Colonic mucosa (tissue), 4 donors: Measurements from ENCODE around the gene SSUH2. TPM values are rescaled to one million over a fixed set of nuclear protein-coding genes. Genes with fewer than 3 reads are reported as not detected.

Experiments used
- DNase-seq: peaks from one replicate; pipeline ENCODE4 v3.0.0-alpha.2; 2020
- H3K27ac ChIP-seq: fragments of 200-600 bp; one replicate; pipeline ENCODE4 v1.8.0; 2021
- H3K27me3 ChIP-seq: fragments of 200-600 bp; one replicate; pipeline ENCODE4 v1.8.0; 2021
- H3K36me3 ChIP-seq: fragments of 200-600 bp; one replicate; pipeline ENCODE4 v1.8.0; 2021
- H3K4me1 ChIP-seq: fragments of 200-600 bp; one replicate; pipeline ENCODE4 v1.8.0; 2021; ENCODE audit warnings: mild to moderate bottlenecking
- H3K4me3 ChIP-seq: fragments of 200-600 bp; one replicate; pipeline ENCODE4 v1.8.0; 2021
- H3K9ac ChIP-seq, 2 donors: one replicate each; pipeline ENCODE4 v1.7.0; 2013; ENCODE audit warnings: control low read depth in 2 of 2, low read depth in 2 of 2, low read length in 2 of 2
- H3K9me3 ChIP-seq: fragments of 200-600 bp; one replicate; pipeline ENCODE4 v1.8.0; 2021
- intact Hi-C: fragments of 100-400 bp; cut with DNase I; formaldehyde crosslinking; loops from one replicate; pipeline ENCODE4 v1.14.1; 2022
- total RNA-seq, 2 donors: library from RNA; stranded (reverse); fragmentation: NEBNext Ultra II Directional in 1 of 2; extraction: Animal tissue kit (Norgen Biotek cat#: 25700) in 1 of 2; gene quantifications; one replicate each; pipeline ENCODE4 v1.2.1, GENCODE V29; 2021
- TF ChIP-seq, protein P1 (sequence below): fragments of 200-600 bp; IDR thresholded peaks from one replicate; pipeline ENCODE4 v1.8.0; 2022; ENCODE audit warnings: antibody characterized with exemption, mild to moderate bottlenecking
- donor health status: healthy.
- donor health status: DM: no; HTN: no; CAD: no.
- donor health status: DM: no; HTN: no; CAD: no.

Gene SSUH2
- total RNA-seq, 2 donors from 2014 or later: 1.2 to 4.9 TPM

DNA sequence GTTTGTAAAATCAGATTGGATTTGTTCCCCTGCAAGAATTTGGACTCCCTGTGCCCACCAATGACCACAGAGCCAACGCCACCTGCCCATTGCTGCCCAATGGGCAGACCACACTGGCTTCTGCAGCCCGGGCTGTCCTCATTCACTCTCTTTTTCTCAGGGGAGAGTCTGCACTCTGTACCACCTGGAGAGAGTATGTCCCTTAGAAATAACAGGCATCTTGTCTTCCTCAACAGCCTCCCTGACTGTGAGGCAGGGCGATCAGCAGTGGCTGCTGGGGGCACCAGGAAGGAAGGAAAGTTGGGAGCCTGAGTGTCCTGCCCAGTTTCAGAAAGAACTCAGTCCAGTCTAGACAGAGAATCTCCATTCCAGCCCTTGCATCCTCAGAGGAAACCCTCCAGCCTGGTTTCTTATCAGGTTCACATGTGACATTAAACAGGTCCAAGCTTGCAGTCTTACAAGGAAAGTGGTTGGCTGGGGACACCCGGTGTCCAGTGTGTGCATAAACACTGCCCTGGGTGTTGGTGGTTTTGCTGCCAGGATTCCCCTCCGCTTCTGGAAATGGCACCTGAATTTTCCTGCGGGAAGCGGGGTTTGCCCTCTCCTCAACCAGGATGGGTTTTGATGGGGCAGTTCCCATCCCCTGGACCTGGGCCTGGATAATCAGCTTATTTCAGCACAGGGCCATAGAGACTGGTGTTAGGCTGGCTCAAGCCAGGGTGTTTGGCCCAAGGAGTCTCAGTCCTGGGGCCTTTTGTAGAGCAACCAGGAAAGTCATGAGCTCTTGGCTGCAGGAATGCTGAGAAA is 37.2 kb downstream of the SSUH2 start:
- no peaks in the 10 kb centered on the region for H3K27me3 ChIP-seq
- H3K36me3 ChIP-seq: no peaks in the 10 kb centered on the region
- DNase-seq: no peak
- H3K4me1 ChIP-seq: no peaks in the 10 kb centered on the region
- intact Hi-C loops: loop anchor here (5.0 kb wide), 1 partner anchor 165 kb away; no protein-coding TSS in a partner anchor
- TF ChIP-seq, protein P1, sequence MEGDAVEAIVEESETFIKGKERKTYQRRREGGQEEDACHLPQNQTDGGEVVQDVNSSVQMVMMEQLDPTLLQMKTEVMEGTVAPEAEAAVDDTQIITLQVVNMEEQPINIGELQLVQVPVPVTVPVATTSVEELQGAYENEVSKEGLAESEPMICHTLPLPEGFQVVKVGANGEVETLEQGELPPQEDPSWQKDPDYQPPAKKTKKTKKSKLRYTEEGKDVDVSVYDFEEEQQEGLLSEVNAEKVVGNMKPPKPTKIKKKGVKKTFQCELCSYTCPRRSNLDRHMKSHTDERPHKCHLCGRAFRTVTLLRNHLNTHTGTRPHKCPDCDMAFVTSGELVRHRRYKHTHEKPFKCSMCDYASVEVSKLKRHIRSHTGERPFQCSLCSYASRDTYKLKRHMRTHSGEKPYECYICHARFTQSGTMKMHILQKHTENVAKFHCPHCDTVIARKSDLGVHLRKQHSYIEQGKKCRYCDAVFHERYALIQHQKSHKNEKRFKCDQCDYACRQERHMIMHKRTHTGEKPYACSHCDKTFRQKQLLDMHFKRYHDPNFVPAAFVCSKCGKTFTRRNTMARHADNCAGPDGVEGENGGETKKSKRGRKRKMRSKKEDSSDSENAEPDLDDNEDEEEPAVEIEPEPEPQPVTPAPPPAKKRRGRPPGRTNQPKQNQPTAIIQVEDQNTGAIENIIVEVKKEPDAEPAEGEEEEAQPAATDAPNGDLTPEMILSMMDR: peak; percentile 26
- H3K4me3 ChIP-seq: no peak overlapping the region
- no peaks in the 10 kb centered on the region for H3K9me3 ChIP-seq
- H3K9ac ChIP-seq: no peak overlapping the region
- H3K27ac ChIP-seq: no peak overlapping the region

DNA sequence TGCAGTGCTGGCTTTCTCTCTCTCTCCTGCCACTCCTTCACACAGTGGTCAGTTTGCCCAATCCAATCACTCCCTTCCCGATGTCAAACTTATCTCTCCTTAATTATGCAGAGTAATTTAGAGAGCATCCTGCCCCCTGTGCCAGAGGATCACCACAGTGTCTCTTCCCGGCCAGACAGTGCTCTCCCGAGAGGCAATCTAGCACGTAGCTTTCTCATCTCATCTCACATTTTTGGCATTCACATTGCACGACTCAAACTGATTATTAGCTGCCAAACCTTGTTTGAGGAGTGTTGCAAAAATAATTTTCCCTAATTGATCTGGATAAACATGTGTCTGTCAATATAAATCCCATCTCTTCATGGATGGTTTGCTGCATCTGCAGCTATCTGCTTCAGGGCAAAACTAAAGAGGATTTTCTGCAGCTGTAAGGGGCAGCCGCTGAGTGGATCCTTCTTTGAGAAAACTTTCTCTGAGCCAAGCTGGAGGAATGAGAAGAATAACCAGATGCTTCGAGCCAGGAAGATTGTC is 37.8 kb downstream of the SSUH2 start:
- no peaks in the 10 kb centered on the region for H3K9me3 ChIP-seq
- no peak for DNase-seq
- H3K4me3 ChIP-seq: no peak overlapping the region
- H3K27ac ChIP-seq: no peak overlapping the region
- no peaks in the 10 kb centered on the region for H3K4me1 ChIP-seq
- TF ChIP-seq, protein P1: no peak
- no peak overlapping the region for H3K9ac ChIP-seq
- H3K36me3 ChIP-seq: no peaks in the 10 kb centered on the region
- no peaks in the 10 kb centered on the region for H3K27me3 ChIP-seq
- intact Hi-C loops: loop anchor here (5.0 kb wide), 1 partner anchor 164 kb away; no protein-coding TSS in a partner anchor

DNA sequence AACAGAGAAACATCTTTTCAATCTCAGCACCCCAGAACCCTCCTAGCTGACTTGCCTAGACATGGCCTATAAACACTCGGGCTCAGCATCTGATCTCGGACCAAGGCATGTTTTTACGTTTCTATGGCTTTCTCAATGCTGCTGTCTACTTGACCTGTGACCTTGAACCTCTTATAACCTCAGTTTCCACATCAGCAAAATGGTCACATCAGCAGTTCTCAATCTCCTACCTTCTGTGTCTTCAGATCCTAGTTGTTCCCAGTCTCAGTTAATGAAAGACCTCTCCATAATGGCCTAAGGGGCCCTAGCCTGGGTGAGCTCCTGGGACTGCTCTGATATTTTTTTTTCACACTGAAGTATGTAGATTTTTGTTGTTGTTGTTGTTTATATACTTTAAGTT is 39.6 kb downstream of the SSUH2 start:
- TF ChIP-seq, protein P1: no peak
- no peaks in the 10 kb centered on the region for H3K27me3 ChIP-seq
- DNase-seq: no peak
- no peaks in the 10 kb centered on the region for H3K4me1 ChIP-seq
- H3K27ac ChIP-seq: no peak overlapping the region
- intact Hi-C loops: loop anchor here (5.0 kb wide), 1 partner anchor 163 kb away; no protein-coding TSS in a partner anchor
- H3K9me3 ChIP-seq: no peaks in the 10 kb centered on the region
- no peak overlapping the region for H3K9ac ChIP-seq
- no peaks in the 10 kb centered on the region for H3K36me3 ChIP-seq
- H3K4me3 ChIP-seq: no peak overlapping the region

DNA sequence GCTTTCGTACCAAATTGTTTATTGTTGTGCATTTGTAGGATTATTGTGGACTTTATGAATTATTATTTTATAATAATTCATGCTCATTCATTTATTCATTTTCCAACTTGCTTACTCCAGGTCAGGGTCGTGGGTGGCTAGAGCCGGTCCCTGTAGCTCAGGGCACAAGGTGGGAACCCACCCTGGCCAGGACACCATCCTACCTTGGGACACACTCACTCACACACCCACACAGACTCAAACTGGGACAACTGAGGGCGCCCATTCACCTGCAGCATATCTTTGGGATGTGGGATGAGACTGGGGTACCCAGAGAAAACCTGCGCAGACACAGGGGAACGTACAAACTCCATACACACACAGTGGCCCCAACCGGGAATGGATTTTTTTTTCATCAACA is 40.6 kb downstream of the SSUH2 start:
- intact Hi-C loops: no loop called here
- no peaks in the 10 kb centered on the region for H3K9me3 ChIP-seq
- no peak for DNase-seq
- no peak overlapping the region for H3K9ac ChIP-seq
- H3K4me1 ChIP-seq: no peaks in the 10 kb centered on the region
- no peaks in the 10 kb centered on the region for H3K36me3 ChIP-seq
- no peaks in the 10 kb centered on the region for H3K27me3 ChIP-seq
- TF ChIP-seq, protein P1: no peak
- H3K27ac ChIP-seq: no peak overlapping the region
- no peak overlapping the region for H3K4me3 ChIP-seq

DNA sequence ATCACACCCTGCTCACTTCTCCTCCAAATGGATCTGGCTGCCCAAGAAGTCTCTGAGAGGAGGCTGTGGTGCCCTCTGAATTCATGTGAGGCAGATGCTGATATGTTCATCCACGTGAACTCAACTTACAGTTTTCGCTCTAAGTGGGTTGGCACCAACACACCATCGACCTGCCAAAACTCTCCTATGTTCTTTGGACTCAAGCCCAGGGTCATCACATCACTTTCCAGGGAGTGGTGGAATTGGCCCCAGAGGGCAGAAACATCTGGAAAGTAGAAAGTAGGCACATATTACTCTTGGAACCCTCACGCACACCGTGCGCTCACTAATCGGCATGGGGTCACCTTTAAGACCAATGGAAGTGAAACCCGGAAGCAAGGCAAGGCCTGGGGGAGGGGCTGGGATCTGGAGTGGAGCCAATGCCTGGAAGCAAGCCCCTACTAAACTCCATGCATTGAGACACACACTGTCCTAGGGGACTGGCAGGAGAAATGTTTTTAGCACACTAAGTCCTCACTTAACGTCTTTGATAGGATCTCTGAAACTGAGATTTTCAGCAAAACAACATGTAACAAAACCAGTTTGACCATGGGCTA is 41.4 kb downstream of the SSUH2 start:
- H3K36me3 ChIP-seq: no peaks in the 10 kb centered on the region
- H3K4me1 ChIP-seq: no peaks in the 10 kb centered on the region
- DNase-seq: no peak
- no peak overlapping the region for H3K9ac ChIP-seq
- no peaks in the 10 kb centered on the region for H3K27me3 ChIP-seq
- H3K9me3 ChIP-seq: no peaks in the 10 kb centered on the region
- no peak overlapping the region for H3K27ac ChIP-seq
- TF ChIP-seq, protein P1: no peak
- H3K4me3 ChIP-seq: no peak overlapping the region
- intact Hi-C loops: no loop called here
